ENCODE results near the gene RPL35A.
"Not testable (repeated sequence)": the region's sequence is repeated elsewhere in the genome, so short reads cannot be mapped to it uniquely, and the experiment has no call there.

Gene RPL35A

GRCh38 chr3:197949778-197950676 is at the start of gene RPL35A:
RPL35A (plus strand) TSS chr3:197950190; CDS start chr3:197950968, 778 bp downstream.
- peak; percentile 39 to 96 (median 84) for DNase-seq

GRCh38 chr3:197901626-197902025 is 48.4 kb upstream of the RPL35A start:
- no peak for DNase-seq

- peak in 52 of 56 donors; percentile 6 to 88 (median 64) for DNase-seq
Measured at GRCh38 chr3:197906023-197906849, 43.8 kb upstream of the RPL35A start.

- no peak for DNase-seq
Measured at GRCh38 chr3:197906850-197907187, 43.2 kb upstream of the RPL35A start.

- no peak for DNase-seq
Measured at GRCh38 chr3:197907196-197907595, 42.8 kb upstream of the RPL35A start.

GRCh38 chr3:197908550-197908949 is 41.4 kb upstream of the RPL35A start:
- not testable (repeated sequence) for DNase-seq

- no peak for DNase-seq
Measured at GRCh38 chr3:197908957-197909701, 40.9 kb upstream of the RPL35A start.

- peak in 4 of 56 donors; percentile 2 to 9 (median 6) for DNase-seq
Measured at GRCh38 chr3:197912741-197913476, 37.1 kb upstream of the RPL35A start.

GRCh38 chr3:197913641-197914380 is 36.2 kb upstream of the RPL35A start:
- no peak for DNase-seq

GRCh38 chr3:197921429-197922275 is 28.3 kb upstream of the RPL35A start:
- DNase-seq: not testable (repeated sequence)

GRCh38 chr3:197926418-197926817 is 23.6 kb upstream of the RPL35A start:
- DNase-seq: no peak

GRCh38 chr3:197927578-197927977 is 22.4 kb upstream of the RPL35A start:
- not testable (repeated sequence) for DNase-seq

- no peak for DNase-seq
Measured at GRCh38 chr3:197936819-197937384, 13.1 kb upstream of the RPL35A start.

GRCh38 chr3:197940745-197941384 is 9.1 kb upstream of the RPL35A start:
- no peak for DNase-seq

- DNase-seq: no peak
Measured at GRCh38 chr3:197942956-197943556, 6.9 kb upstream of the RPL35A start.

GRCh38 chr3:197949191-197949777 is 706 bp upstream of the RPL35A start:
- no peak for DNase-seq

- DNase-seq: no peak
Measured at GRCh38 chr3:197950677-197951061, 679 bp downstream of the RPL35A start.
